ENCODE results near the gene ENPP6. TPM values are rescaled to one million over a fixed set of nuclear protein-coding genes. Genes with fewer than 3 reads are reported as not detected.

The ENPP6 gene
- total and polyA plus RNA-seq, 2 experiments from 2014 or later = 0.11 TPM; not detected in 1

DNA sequence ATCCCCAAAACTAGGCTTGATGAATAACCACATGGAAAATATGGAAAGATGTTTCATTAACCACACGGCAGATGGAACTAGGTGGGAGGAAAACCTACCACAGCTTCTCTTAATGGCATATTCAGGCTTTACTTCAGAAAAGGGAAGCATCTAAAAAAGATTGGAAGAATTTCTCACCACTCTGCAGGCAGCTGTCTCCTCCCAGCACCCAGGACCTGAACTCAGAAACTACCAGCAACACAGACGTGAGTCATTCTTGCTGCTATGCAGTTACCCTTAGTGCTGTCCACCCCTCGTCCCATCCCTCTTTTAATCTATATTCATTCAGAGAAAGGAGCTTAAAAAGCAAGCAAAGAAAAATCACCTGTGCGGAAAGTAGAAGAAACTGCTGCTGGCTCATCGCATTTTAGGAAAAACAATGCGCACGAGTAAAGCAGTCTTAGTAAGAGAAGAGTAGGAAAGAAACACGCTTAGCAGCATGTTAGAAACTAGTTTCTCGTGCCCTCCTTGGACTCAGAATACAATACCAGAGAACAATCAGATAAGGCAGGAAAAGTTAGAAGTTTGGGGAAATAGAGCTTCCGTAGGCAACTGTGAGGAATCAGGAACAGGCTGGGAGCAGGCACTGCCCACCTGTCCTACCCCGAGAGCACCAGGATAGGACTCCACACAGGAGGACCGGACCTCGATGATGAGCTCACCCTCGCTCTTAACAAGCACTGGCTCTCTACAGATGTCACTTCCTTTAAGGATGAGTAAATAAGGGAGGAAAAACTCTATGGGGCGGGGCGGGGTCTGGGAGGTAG lies 48.1 kb upstream of the ENPP6 start:
- Mint-ChIP-seq H3K9me3 (peaks cover 16% of the 10 kb centered on the region), H3K36me3 (ENCODE audit: low read depth) (peaks cover 9% of the 10 kb centered on the region), H3K27me3 (ENCODE audit: insufficient read depth, low read depth, poor library complexity) (peaks cover 16% of the 10 kb centered on the region), H3K4me3 (no peak overlapping the region), H3K27ac (no peak overlapping the region), H3K4me1 (peaks cover 23% of the 10 kb centered on the region)
- Histone ChIP-seq H3F3A (replicated peaks; ENCODE audit: low read depth) (no peaks in the 10 kb centered on the region; the same call in 1 of the 2 replicates), H3K36me3 (ENCODE audit: insufficient read depth) (no peaks in the 10 kb centered on the region), H2AFZ (peak overlapping the region; percentile 80), H4K20me1 (replicated peaks; ENCODE audit: insufficient read depth) (no peaks in the 10 kb centered on the region), H3K27ac (ENCODE audit: low read depth) (no peak overlapping the region), H3K4me2 (no peak overlapping the region), H3K4me3 (no peak overlapping the region), H3K4me1 (ENCODE audit: insufficient read depth) (no peaks in the 10 kb centered on the region; the same call in 1 of the 2 replicates), H3K27me3 (ENCODE audit: insufficient read depth) (no peaks in the 10 kb centered on the region), H3K79me2 (replicated peaks; ENCODE audit: insufficient read depth) (no peaks in the 10 kb centered on the region), H3K9me2 (ENCODE audit: insufficient read depth) (peaks cover 4% of the 10 kb centered on the region; the same call in 1 of the 2 replicates)
- DNase-seq (ENCODE audit: low spot score) = no peak
- TF ChIP-seq, protein P1, sequence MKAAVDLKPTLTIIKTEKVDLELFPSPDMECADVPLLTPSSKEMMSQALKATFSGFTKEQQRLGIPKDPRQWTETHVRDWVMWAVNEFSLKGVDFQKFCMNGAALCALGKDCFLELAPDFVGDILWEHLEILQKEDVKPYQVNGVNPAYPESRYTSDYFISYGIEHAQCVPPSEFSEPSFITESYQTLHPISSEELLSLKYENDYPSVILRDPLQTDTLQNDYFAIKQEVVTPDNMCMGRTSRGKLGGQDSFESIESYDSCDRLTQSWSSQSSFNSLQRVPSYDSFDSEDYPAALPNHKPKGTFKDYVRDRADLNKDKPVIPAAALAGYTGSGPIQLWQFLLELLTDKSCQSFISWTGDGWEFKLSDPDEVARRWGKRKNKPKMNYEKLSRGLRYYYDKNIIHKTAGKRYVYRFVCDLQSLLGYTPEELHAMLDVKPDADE (IDR thresholded peaks at IDR 0.05) = no peak
- TF ChIP-seq ZNF331 (CRISPR knock-in tag; IDR thresholded peaks at IDR 0.05; ENCODE audit: low read depth) (no peak), CREB1 (CRISPR knock-in tag; IDR thresholded peaks at IDR 0.05; ENCODE audit: low read depth) (no peak), EZH2phosphoT487 (IDR thresholded peaks at IDR 0.05; ENCODE audit: unreplicated experiment) (no peak), STAT1 (IDR thresholded peaks at IDR 0.05; ENCODE audit: unreplicated experiment) (no peak), POLR2AphosphoS5 (IDR thresholded peaks at IDR 0.05; ENCODE audit: low read depth) (no peak), EZH2 (IDR thresholded peaks at IDR 0.05; ENCODE audit: low read depth, unreplicated experiment) (no peak), NANOG (IDR thresholded peaks at IDR 0.05; ENCODE audit: borderline replicate concordance) (no peak), ZNF114 (CRISPR knock-in tag; IDR thresholded peaks at IDR 0.05) (no peak), JUNB (IDR thresholded peaks at IDR 0.05; ENCODE audit: unreplicated experiment) (no peak)
- TF ChIP-seq, protein P2, sequence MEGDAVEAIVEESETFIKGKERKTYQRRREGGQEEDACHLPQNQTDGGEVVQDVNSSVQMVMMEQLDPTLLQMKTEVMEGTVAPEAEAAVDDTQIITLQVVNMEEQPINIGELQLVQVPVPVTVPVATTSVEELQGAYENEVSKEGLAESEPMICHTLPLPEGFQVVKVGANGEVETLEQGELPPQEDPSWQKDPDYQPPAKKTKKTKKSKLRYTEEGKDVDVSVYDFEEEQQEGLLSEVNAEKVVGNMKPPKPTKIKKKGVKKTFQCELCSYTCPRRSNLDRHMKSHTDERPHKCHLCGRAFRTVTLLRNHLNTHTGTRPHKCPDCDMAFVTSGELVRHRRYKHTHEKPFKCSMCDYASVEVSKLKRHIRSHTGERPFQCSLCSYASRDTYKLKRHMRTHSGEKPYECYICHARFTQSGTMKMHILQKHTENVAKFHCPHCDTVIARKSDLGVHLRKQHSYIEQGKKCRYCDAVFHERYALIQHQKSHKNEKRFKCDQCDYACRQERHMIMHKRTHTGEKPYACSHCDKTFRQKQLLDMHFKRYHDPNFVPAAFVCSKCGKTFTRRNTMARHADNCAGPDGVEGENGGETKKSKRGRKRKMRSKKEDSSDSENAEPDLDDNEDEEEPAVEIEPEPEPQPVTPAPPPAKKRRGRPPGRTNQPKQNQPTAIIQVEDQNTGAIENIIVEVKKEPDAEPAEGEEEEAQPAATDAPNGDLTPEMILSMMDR (conservative IDR thresholded peaks at IDR 0.05; ENCODE audit: low read depth in 2 of 2) = no peak
- TF ChIP-seq, protein P3, sequence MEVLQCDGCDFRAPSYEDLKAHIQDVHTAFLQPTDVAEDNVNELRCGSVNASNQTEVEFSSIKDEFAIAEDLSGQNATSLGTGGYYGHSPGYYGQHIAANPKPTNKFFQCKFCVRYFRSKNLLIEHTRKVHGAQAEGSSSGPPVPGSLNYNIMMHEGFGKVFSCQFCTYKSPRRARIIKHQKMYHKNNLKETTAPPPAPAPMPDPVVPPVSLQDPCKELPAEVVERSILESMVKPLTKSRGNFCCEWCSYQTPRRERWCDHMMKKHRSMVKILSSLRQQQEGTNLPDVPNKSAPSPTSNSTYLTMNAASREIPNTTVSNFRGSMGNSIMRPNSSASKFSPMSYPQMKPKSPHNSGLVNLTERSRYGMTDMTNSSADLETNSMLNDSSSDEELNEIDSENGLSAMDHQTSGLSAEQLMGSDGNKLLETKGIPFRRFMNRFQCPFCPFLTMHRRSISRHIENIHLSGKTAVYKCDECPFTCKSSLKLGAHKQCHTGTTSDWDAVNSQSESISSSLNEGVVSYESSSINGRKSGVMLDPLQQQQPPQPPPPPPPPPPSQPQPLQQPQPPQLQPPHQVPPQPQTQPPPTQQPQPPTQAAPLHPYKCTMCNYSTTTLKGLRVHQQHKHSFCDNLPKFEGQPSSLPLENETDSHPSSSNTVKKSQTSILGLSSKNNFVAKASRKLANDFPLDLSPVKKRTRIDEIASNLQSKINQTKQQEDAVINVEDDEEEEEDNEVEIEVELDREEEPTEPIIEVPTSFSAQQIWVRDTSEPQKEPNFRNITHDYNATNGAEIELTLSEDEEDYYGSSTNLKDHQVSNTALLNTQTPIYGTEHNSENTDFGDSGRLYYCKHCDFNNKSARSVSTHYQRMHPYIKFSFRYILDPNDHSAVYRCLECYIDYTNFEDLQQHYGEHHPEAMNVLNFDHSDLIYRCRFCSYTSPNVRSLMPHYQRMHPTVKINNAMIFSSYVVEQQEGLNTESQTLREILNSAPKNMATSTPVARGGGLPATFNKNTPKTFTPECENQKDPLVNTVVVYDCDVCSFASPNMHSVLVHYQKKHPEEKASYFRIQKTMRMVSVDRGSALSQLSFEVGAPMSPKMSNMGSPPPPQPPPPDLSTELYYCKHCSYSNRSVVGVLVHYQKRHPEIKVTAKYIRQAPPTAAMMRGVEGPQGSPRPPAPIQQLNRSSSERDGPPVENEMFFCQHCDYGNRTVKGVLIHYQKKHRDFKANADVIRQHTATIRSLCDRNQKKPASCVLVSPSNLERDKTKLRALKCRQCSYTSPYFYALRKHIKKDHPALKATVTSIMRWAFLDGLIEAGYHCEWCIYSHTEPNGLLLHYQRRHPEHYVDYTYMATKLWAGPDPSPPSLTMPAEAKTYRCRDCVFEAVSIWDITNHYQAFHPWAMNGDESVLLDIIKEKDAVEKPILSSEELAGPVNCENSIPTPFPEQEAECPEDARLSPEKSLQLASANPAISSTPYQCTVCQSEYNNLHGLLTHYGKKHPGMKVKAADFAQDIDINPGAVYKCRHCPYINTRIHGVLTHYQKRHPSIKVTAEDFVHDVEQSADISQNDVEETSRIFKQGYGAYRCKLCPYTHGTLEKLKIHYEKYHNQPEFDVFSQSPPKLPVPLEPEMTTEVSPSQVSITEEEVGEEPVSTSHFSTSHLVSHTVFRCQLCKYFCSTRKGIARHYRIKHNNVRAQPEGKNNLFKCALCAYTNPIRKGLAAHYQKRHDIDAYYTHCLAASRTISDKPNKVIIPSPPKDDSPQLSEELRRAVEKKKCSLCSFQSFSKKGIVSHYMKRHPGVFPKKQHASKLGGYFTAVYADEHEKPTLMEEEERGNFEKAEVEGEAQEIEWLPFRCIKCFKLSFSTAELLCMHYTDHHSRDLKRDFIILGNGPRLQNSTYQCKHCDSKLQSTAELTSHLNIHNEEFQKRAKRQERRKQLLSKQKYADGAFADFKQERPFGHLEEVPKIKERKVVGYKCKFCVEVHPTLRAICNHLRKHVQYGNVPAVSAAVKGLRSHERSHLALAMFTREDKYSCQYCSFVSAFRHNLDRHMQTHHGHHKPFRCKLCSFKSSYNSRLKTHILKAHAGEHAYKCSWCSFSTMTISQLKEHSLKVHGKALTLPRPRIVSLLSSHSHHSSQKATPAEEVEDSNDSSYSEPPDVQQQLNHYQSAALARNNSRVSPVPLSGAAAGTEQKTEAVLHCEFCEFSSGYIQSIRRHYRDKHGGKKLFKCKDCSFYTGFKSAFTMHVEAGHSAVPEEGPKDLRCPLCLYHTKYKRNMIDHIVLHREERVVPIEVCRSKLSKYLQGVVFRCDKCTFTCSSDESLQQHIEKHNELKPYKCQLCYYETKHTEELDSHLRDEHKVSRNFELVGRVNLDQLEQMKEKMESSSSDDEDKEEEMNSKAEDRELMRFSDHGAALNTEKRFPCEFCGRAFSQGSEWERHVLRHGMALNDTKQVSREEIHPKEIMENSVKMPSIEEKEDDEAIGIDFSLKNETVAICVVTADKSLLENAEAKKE (CRISPR knock-in tag; IDR thresholded peaks at IDR 0.05) = no peak
- TF ChIP-seq, protein P4, sequence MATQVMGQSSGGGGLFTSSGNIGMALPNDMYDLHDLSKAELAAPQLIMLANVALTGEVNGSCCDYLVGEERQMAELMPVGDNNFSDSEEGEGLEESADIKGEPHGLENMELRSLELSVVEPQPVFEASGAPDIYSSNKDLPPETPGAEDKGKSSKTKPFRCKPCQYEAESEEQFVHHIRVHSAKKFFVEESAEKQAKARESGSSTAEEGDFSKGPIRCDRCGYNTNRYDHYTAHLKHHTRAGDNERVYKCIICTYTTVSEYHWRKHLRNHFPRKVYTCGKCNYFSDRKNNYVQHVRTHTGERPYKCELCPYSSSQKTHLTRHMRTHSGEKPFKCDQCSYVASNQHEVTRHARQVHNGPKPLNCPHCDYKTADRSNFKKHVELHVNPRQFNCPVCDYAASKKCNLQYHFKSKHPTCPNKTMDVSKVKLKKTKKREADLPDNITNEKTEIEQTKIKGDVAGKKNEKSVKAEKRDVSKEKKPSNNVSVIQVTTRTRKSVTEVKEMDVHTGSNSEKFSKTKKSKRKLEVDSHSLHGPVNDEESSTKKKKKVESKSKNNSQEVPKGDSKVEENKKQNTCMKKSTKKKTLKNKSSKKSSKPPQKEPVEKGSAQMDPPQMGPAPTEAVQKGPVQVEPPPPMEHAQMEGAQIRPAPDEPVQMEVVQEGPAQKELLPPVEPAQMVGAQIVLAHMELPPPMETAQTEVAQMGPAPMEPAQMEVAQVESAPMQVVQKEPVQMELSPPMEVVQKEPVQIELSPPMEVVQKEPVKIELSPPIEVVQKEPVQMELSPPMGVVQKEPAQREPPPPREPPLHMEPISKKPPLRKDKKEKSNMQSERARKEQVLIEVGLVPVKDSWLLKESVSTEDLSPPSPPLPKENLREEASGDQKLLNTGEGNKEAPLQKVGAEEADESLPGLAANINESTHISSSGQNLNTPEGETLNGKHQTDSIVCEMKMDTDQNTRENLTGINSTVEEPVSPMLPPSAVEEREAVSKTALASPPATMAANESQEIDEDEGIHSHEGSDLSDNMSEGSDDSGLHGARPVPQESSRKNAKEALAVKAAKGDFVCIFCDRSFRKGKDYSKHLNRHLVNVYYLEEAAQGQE (IDR thresholded peaks at IDR 0.05; ENCODE audit: unreplicated experiment) = no peak
- ATAC-seq = peak; percentile 30
